Neuronal stem cell (in vitro differentiated cells): ENCODE results near the gene SGSM2.

Source experiments
- DNase-seq: peaks from one replicate; pipeline ENCODE4 v3.0.0-alpha.2; 2013; ENCODE audit warnings: low spot score
- H2AFZ ChIP-seq: one replicate; pipeline ENCODE4 v1.6.1; 2013; ENCODE audit warnings: mild to moderate bottlenecking, low read length, inconsistent platforms
- H2AK5ac ChIP-seq: 2 replicates; pipeline ENCODE4 v1.6.1; 2013; ENCODE audit warnings: low read depth, mild to moderate bottlenecking, inconsistent platforms, low read length, moderate library complexity, mixed read lengths
- H2BK120ac ChIP-seq: 2 replicates; pipeline ENCODE4 v1.6.1; 2013; ENCODE audit warnings: low read depth, mild to moderate bottlenecking, inconsistent platforms, low read length, moderate library complexity, mixed read lengths
- H2BK12ac ChIP-seq: one replicate; pipeline ENCODE4 v1.6.1; 2013; ENCODE audit warnings: low read length, inconsistent platforms
- H2BK15ac ChIP-seq: 2 replicates; pipeline ENCODE4 v1.6.1; 2013; ENCODE audit warnings: mild to moderate bottlenecking, low read length, inconsistent platforms, mixed read lengths
- H2BK5ac ChIP-seq: one replicate; pipeline ENCODE4 v1.6.1; 2013; ENCODE audit warnings: inconsistent platforms, mild to moderate bottlenecking, low read length, moderate library complexity
- H3K14ac ChIP-seq: one replicate; pipeline ENCODE4 v1.6.1; 2013; ENCODE audit warnings: low read length, inconsistent platforms
- H3K18ac ChIP-seq: 2 replicates; pipeline ENCODE4 v1.6.1; 2013; ENCODE audit warnings: low read length, inconsistent platforms
- H3K23ac ChIP-seq: 2 replicates; pipeline ENCODE4 v1.6.1; 2013; ENCODE audit warnings: low read depth, mild to moderate bottlenecking, mixed read lengths, low read length, inconsistent platforms; ENCODE audit not compliant: poor library complexity
- H3K27ac ChIP-seq: replicated peaks from 3 replicates; pipeline ENCODE4 v1.5.1; 2013; ENCODE audit warnings: low read length, inconsistent platforms
- H3K27me3 ChIP-seq, 3 experiments: 2 replicates each; pipeline ENCODE4 v1.6.1; 2013; ENCODE audit warnings: low read length in 3 of 3, mild to moderate bottlenecking in 2 of 3, inconsistent platforms in 1 of 3, low read depth in 1 of 3, mixed read lengths in 1 of 3, moderate library complexity in 1 of 3; ENCODE audit not compliant: control insufficient read depth in 3 of 3, insufficient read depth in 3 of 3
- H3K36me3 ChIP-seq, 2 donors: replicated peaks in 1 of 2; 2 replicates each; pipeline ENCODE4 v1.6.1; 2013; ENCODE audit warnings: low read length in 2 of 2; ENCODE audit not compliant: control insufficient read depth in 2 of 2, insufficient read depth in 2 of 2
- H3K4ac ChIP-seq: 2 replicates; pipeline ENCODE4 v1.6.1; 2013; ENCODE audit warnings: inconsistent platforms, mild to moderate bottlenecking, low read length, moderate library complexity
- H3K4me1 ChIP-seq, 2 donors: 1 replicate in 1 of 2; 2 replicates in 1 of 2; pipeline ENCODE4 v1.6.1; 2013; ENCODE audit warnings: low read length in 2 of 2, low read depth in 1 of 2; ENCODE audit not compliant: control insufficient read depth in 2 of 2, insufficient read depth in 1 of 2
- H3K4me2 ChIP-seq: one replicate; pipeline ENCODE4 v1.6.1; 2013; ENCODE audit warnings: mild to moderate bottlenecking, low read length, inconsistent platforms; ENCODE audit not compliant: insufficient read depth, poor library complexity, severe bottlenecking
- H3K4me3 ChIP-seq, 2 donors: 2 replicates each; pipeline ENCODE4 v1.5.1; 2013; ENCODE audit warnings: low read length in 2 of 2, mild to moderate bottlenecking in 2 of 2, inconsistent platforms in 1 of 2, moderate library complexity in 1 of 2
- H3K79me1 ChIP-seq: one replicate; pipeline ENCODE4 v1.6.1; 2013; ENCODE audit warnings: low read depth, mild to moderate bottlenecking, inconsistent platforms, low read length, moderate library complexity
- H3K9ac ChIP-seq: one replicate; pipeline ENCODE4 v1.6.1; 2013; ENCODE audit warnings: mild to moderate bottlenecking, low read depth, low read length, inconsistent platforms; ENCODE audit not compliant: poor library complexity
- H3K9me3 ChIP-seq, 2 donors: replicated peaks in 1 of 2; 2 replicates each; pipeline versions ENCODE3 to v1.6.1; 2013; ENCODE audit warnings: low read length in 2 of 2, mild to moderate bottlenecking in 2 of 2, inconsistent platforms in 1 of 2, low read depth in 1 of 2, mixed read lengths in 1 of 2, moderate library complexity in 1 of 2; ENCODE audit not compliant: control insufficient read depth in 2 of 2, insufficient read depth in 1 of 2
- H4K8ac ChIP-seq: one replicate; pipeline ENCODE4 v1.6.1; 2013; ENCODE audit warnings: low read depth, mild to moderate bottlenecking, inconsistent platforms, low read length, moderate library complexity
- H4K91ac ChIP-seq: one replicate; pipeline ENCODE4 v1.6.1; 2013; ENCODE audit warnings: low read length, low read depth, mild to moderate bottlenecking, inconsistent platforms; ENCODE audit not compliant: poor library complexity
- WGBS, 2 donors: extraction: QIAGEN DNeasy Blood & Tissue Kit; methylation state at CpG; one replicate each; pipeline ENCODE4 v1.1.7; 2013; ENCODE audit warnings: missing lambda C conversion rate in 2 of 2, mixed read lengths in 1 of 2; ENCODE audit not compliant: insufficient read length in 2 of 2, insufficient replicate concordance in 1 of 2; ENCODE audit errors: extremely low coverage in 2 of 2; 5-methylcytosine and 5-hydroxymethylcytosine counted together

Gene SGSM2

DNA sequence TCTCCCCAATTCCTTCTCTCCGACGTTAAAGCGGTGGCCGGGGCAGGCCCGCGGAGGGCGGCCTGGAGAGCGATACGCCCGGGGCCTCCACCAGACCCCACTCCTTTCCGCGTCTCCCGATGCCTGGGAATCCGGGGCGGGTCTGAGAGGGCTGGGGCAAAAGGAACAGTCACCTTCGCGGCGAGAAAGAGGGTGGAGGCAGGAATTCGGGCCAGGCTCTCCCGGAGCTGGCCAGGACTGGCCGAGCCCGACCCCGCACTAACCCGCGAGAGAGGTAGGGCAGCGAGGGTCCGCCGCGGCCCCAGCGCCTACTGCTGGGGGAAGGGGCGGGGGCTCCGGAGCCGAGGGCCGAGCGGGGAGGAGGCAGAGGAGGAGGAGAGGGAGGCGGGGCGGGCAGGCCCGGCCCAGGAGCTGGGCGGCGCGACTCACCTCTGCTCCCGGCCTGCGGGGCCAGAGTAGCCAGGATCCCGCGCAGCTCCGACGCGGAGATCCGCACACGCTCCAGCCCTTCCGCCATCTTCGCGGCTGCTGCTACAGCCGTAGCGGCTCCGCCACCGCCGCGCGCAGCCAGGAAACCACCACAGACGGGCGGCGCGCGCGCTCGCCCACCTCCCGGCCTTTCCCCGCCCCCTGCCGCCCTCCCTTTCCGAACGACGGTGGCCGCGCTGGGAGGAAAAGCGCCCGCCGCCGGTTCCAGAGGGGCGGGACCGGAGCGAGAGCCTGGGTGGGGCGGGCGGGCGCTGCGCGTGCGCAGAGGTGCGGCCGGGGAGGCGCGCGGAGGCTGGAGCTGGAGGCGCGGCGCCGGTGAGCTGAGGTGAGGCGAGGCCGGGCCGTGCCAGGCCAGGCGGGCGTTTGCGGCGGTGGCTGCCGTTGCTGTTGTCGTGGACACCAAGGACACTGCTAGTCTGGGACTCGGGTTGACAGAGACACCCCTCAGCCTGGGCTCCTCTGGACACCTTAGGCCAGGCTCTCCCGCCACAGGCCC lies 33.8 kb upstream of the SGSM2 start, which contains the start of the genes SMG6 and SRR:
Gene SMG6 (minus strand): TSS at position 582 of the 985 bp plus-strand sequence. CDS start 65 bp downstream, at position 517.
Gene SRR (plus strand): TSS at position 747 of the 985 bp plus-strand sequence. CDS start 11,611 bp downstream, outside the sequence.
- H3K14ac ChIP-seq, result peak within 1 kb of the TSS; percentile 25
- H3K79me1 ChIP-seq, result peaks cover 4% of the 10 kb centered on the region
- H3K9me3 ChIP-seq, result peaks cover 0 to 10% of the 10 kb centered on the region in 2 donors
- H2BK120ac ChIP-seq, result no peak within 1 kb of the TSS
- peak within 1 kb of the TSS; percentile 96 for H3K9ac ChIP-seq
- H2AK5ac ChIP-seq, result no peak within 1 kb of the TSS
- H2BK15ac ChIP-seq, result no peak within 1 kb of the TSS
- H2BK5ac ChIP-seq, result peak within 1 kb of the TSS; percentile 95
- H3K18ac ChIP-seq, result peak within 1 kb of the TSS; percentile 96
- H2AFZ ChIP-seq, result peak within 1 kb of the TSS; percentile 97
- H3K27ac ChIP-seq, result peak within 1 kb of the TSS; percentile 95
- peaks cover 15 to 48% of the 10 kb centered on the region in 2 donors for H3K36me3 ChIP-seq
- H4K91ac ChIP-seq, result no peak within 1 kb of the TSS
- H3K4me3 ChIP-seq, result peak within 1 kb of the TSS; percentile 96 to 97
- H2BK12ac ChIP-seq, result no peak within 1 kb of the TSS
- no peak within 1 kb of the TSS for H3K4ac ChIP-seq
- peak; percentile 92 for DNase-seq
- H3K23ac ChIP-seq, result peak within 1 kb of the TSS; percentile 50
- H3K4me1 ChIP-seq, result peaks cover 0 to 5% of the 10 kb centered on the region in 2 donors
- peak within 1 kb of the TSS; percentile 82 for H3K4me2 ChIP-seq
- H3K27me3 ChIP-seq, result no peaks in the 10 kb centered on the region
- no peak within 1 kb of the TSS for H4K8ac ChIP-seq
- WGBS, 2 donors, result no CpG with 5 or more reads among the region's 108 CpGs

- Histone ChIP-seq H3K4me2 (no peak overlapping the region), H3K27ac (no peak overlapping the region), H2AFZ (no peak overlapping the region), H2BK12ac (no peak overlapping the region), H3K79me1 (peaks cover 4% of the 10 kb centered on the region), H3K27me3 (no peaks in the 10 kb centered on the region), H3K36me3 (peaks cover 6 to 44% of the 10 kb centered on the region in 2 donors), H2BK15ac (no peak overlapping the region), H3K4me3 (peak overlapping the region in 1 of 2 donors; percentile 97), H3K4me1 (peaks cover 0 to 5% of the 10 kb centered on the region in 2 donors), H2BK5ac (no peak overlapping the region), H2BK120ac (no peak overlapping the region), H3K9me3 (peaks cover 0 to 10% of the 10 kb centered on the region in 2 donors), H4K8ac (no peak overlapping the region), H4K91ac (no peak overlapping the region), H3K23ac (no peak overlapping the region), H2AK5ac (no peak overlapping the region), H3K9ac (no peak overlapping the region), H3K18ac (no peak overlapping the region), H3K14ac (no peak overlapping the region), H3K4ac (no peak overlapping the region)
- DNase-seq, result no peak
- no CpG with 5 or more reads among the region's 4 CpGs for WGBS, 2 donors
These were observed 32.4 kb upstream of the SGSM2 start for GRCh38 chr17:2304931-2305330.

DNA sequence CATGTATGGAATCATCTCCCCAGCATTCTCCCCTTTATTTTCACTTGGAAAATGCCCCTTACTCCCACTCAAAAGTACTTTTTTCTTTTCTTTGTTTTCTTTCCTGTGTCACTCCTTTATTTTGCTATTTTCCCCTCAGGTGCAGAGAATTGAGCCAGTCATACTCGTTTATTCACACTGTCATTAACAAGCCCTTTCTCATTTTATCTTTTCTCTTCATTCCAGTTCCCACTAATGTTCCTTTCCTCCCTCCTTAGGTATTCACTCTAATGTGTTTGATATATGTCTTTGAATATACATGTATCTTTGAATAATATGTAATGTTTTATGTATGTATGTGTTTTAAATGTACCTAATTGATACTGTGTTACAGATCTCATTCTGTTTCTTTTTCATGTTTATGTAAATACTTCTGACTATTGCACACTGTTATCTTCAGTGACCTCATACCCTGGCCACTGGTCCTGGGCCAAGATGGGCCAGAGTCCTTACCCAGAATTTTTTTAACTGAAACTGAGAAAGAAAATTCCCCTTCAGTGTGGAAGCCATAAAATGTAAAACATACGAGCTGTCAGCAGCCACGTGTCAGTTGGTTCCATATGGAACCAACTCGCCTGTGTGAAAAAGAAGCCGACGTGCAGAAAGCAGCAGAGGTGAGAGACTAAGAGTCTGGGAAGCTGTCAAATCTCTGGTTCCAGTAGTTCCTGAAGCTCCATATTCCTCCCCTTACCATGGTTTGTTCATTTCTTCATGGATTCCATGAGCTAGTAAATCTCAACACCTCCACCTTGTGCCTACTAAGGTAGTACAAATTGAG lies 27.8 kb upstream of the SGSM2 start:
- Histone ChIP-seq H3K18ac (no peak overlapping the region), H3K23ac (no peak overlapping the region)
- no peak for DNase-seq

More for the DNA sequence above, 27.8 kb upstream of the SGSM2 start:
- Histone ChIP-seq H4K91ac (no peak overlapping the region), H3K4ac (no peak overlapping the region), H3K4me3 (no peak overlapping the region), H2BK12ac (no peak overlapping the region), H3K27ac (no peak overlapping the region), H3K4me2 (no peak overlapping the region), H2BK5ac (no peak overlapping the region), H4K8ac (no peak overlapping the region), H3K27me3 (no peaks in the 10 kb centered on the region), H2BK15ac (no peak overlapping the region), H2AK5ac (no peak overlapping the region), H3K79me1 (peaks cover 2% of the 10 kb centered on the region), H2BK120ac (no peak overlapping the region), H3K9ac (no peak overlapping the region), H3K36me3 (peaks cover 6 to 32% of the 10 kb centered on the region in 2 donors), H3K4me1 (no peaks in the 10 kb centered on the region), H3K9me3 (no peaks in the 10 kb centered on the region), H2AFZ (no peak overlapping the region), H3K14ac (no peak overlapping the region)
- WGBS, 2 donors, result no CpG with 5 or more reads among the region's 6 CpGs
